Measurements from ENCODE around the gene ZNF611.
"Not testable (repeated sequence)": the region's sequence is repeated elsewhere in the genome, so short reads cannot be mapped to it uniquely, and the experiment has no call there.

The ZNF611 gene

DNA sequence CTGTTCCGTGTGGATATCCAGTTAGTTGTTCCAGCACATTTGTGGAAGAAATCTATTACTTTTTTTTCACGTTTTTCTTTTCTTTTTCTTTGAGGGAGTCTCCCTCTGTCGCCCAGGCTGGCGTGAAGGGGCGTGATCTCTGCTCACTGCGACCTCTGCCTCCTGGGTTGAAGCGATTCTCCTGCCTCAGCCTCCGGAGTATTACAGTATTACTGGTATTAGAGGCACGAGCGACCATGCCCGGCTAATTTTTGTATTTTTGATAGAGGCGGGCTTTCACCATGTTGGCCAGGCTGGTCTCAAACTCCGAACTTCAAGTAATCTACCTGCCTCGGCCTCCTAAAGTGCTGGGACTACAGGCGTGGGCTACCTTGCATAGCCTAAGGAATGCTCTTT lies 43.6 kb downstream of the ZNF611 start:
- Histone ChIP-seq H3K27ac (ENCODE audit: low read depth, low read length) (peak overlapping the region; percentile 81), H3K4me3 (ENCODE audit: low read depth in 1 of 2, low read length in 2 of 2) (peak overlapping the region; percentile 28 to 91), H3K9me3 (ENCODE audit: low read length) (no peaks in the 10 kb centered on the region), H3K27me3 (ENCODE audit: control insufficient read depth in 1 of 2, insufficient read depth in 2 of 2, low read length in 2 of 2) (no peaks in the 10 kb centered on the region), H3K9ac (ENCODE audit: low read length) (peak overlapping the region; percentile 83), H3K4me1 (ENCODE audit: insufficient read depth, low read length) (peaks cover 14% of the 10 kb centered on the region), H3K36me3 (ENCODE audit: insufficient read depth, low read length) (no peaks in the 10 kb centered on the region)

DNA sequence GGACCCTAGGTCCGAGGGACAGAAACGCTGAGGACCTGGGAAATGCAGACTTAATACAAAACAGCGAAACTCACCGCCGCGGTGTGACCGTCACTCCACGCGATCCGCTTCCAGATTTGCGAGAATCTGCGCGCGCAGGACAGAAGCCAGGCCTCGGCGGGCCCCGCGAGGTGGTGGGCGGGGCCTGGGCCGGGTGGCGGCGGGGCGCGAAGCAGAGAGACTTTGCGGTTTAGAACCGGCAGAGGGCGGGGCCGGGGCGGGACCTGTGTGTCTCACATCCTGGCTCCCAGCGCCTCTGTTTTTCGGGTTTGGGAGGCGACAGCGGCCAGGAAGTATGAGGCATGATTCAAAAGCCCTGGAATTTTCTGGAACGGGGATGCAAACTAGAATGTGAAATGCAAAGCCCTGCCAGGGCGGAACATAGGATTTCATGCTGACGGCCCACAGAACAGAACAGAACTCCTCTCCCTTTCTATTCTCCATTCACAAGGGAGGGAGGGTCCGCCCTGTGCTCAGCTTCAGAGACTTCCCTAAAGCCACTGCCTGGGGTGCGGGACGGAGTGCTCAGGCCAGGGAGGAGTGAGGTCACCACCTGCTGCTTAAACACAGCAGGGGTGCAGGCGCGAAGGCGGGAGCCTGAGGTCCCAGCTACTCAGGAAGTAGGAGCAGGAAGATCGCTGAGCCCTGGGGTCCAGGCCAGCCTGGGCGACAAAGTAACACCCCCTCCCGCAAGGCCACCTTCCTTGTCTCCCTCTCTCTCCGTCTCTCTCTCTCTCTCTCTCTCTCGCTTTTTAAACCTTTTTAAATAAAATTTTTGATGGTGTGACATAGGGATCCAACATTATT lies 44.3 kb downstream of the ZNF611 start:
- H3K9me3 ChIP-seq (ENCODE audit: low read length): no peaks in the 10 kb centered on the region
- H3K27me3 ChIP-seq (ENCODE audit: control insufficient read depth in 1 of 2, insufficient read depth in 2 of 2, low read length in 2 of 2): no peaks in the 10 kb centered on the region
- H3K4me1 ChIP-seq (ENCODE audit: insufficient read depth, low read length): peaks cover 14% of the 10 kb centered on the region
- peak overlapping the region; percentile 76 to 91 for H3K4me3 ChIP-seq (ENCODE audit: low read depth in 1 of 2, low read length in 2 of 2)
- peak overlapping the region; percentile 81 for H3K27ac ChIP-seq (ENCODE audit: low read depth, low read length)
- H3K36me3 ChIP-seq (ENCODE audit: insufficient read depth, low read length): no peaks in the 10 kb centered on the region
- H3K9ac ChIP-seq (ENCODE audit: low read length): peak overlapping the region; percentile 83

DNA sequence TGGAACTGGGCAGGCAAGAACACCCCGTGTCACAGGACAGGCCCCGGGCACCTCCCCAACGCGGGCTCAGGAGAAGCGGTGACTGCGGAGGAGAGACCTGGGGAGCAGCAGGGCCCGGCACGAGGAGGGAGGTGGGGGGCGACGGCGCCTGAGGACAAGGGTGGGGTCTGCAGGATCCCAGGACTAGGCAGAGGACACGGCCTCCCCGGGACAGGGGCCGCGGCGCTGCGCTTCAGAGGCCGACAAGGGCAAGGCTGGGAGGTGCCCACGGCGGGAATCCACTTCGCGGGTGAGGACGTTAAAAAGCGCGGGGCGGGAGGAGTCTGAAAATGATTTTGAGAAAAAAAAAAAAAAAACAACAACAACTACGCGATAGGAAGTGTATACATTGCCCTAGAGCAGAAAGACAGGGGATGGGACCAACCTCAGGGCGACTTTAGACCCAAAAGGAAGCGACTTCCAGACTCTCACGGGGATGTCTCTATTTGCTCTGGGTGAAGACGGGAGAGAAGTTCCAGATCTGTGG lies 44.9 kb downstream of the ZNF611 start:
- H3K4me1 ChIP-seq (ENCODE audit: insufficient read depth, low read length): peaks cover 14% of the 10 kb centered on the region

DNA sequence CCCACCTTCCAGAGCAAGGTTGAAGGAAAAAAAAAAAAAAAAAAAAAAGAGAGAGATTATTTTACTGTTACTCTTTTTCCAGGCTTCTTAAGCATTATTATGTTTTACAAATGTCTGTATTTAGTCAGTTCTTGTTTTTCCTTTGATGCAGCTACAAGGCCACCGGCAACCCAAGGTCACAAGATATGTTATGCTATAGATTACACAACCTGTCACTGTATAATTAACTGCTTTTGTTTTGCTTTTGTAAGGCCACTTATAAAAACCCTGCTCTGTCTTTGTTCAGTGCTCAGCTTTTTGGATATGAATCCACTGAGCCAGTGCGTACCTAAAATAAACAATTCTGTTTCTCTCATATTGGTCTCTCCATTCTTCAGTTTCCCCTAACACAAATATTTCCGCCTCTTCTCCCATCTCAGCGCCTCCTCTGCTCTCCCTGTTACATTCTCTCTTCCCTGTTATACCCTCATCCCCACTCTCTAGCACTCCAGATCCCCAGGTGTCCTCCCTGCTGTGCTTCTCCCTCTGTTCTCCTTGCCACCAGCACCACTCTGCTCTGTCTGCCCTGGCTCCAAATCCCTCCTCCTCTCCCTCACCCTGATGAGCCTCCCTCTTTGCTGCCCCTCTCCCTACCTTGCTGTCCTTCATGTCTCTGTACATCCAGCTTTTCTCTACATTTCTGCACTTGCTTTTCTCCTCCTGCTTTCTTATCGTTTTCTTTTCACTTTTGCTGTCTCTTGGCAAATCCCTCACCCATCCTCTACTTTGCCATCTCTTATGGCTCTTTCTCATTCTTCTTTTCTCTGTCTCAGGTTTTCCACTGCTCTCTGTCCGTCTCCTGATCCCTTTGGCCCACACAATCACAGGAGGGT lies 45.7 kb downstream of the ZNF611 start:
- Histone ChIP-seq H3K27ac (ENCODE audit: low read depth, low read length) (peak overlapping the region; percentile 69), H3K4me1 (ENCODE audit: insufficient read depth, low read length) (peaks cover 14% of the 10 kb centered on the region), H3K4me3 (ENCODE audit: low read depth in 1 of 2, low read length in 2 of 2) (peak overlapping the region; percentile 76 to 91), H3K9ac (ENCODE audit: low read length) (peak overlapping the region; percentile 76)
- not testable (repeated sequence) for H3K36me3 ChIP-seq (ENCODE audit: insufficient read depth, low read length); H3K9me3 ChIP-seq (ENCODE audit: low read length); H3K27me3 ChIP-seq (ENCODE audit: control insufficient read depth in 1 of 2, insufficient read depth in 2 of 2, low read length in 2 of 2)

More for the DNA sequence above, 44.9 kb downstream of the ZNF611 start:
- Histone ChIP-seq H3K4me3 (ENCODE audit: low read depth in 1 of 2, low read length in 2 of 2) (peak overlapping the region; percentile 76 to 91), H3K9ac (ENCODE audit: low read length) (peak overlapping the region; percentile 76), H3K36me3 (ENCODE audit: insufficient read depth, low read length) (no peaks in the 10 kb centered on the region), H3K27me3 (ENCODE audit: control insufficient read depth in 1 of 2, insufficient read depth in 2 of 2, low read length in 2 of 2) (no peaks in the 10 kb centered on the region), H3K27ac (ENCODE audit: low read depth, low read length) (peak overlapping the region; percentile 69), H3K9me3 (ENCODE audit: low read length) (no peaks in the 10 kb centered on the region)

DNA sequence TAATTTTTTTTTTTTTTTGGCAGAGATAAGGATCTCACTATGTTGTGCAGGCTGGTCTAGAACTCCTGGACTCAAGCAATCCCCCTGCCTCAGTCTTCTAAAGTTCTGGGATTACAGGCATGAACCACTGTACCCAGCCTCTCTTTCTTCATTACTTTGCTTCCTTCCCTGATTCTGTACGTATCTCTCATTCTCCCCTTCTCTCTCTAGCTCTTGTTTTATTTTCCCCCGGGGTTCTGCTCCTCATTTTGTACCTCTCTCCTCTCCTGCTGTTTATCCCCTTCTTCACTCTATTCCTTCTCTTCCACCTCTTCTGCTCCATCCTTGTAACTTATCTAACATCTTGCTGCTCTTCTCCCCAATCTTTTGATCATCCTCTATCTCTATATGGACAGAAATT lies 46.5 kb downstream of the ZNF611 start:
- Histone ChIP-seq H3K36me3 (ENCODE audit: insufficient read depth, low read length) (no peaks in the 10 kb centered on the region), H3K4me1 (ENCODE audit: insufficient read depth, low read length) (peaks cover 14% of the 10 kb centered on the region), H3K27me3 (ENCODE audit: control insufficient read depth in 1 of 2, insufficient read depth in 2 of 2, low read length in 2 of 2) (no peaks in the 10 kb centered on the region), H3K4me3 (ENCODE audit: low read depth in 1 of 2, low read length in 2 of 2) (no peak overlapping the region), H3K27ac (ENCODE audit: low read depth, low read length) (no peak overlapping the region), H3K9me3 (ENCODE audit: low read length) (no peaks in the 10 kb centered on the region), H3K9ac (ENCODE audit: low read length) (peak overlapping the region; percentile 13)

DNA sequence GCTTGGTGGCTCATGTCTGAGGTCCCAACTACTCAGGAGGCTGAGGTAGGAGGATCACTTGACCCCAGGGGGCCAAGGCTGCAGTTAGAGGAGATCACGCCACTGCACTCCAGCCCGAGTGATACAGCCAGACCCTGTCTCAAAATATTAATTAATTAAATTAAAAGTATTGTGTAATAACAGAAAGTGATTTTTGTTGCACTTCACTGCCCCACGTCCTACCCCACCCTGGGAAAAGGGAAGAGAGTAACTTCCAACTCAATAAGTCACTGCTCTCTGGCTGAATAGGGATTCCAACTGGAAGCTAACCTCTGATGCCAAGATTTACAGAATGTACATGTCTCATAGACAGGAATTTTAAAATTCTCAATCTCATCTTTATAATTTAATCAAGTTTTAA lies 47.2 kb downstream of the ZNF611 start:
- no peak overlapping the region for H3K27ac ChIP-seq (ENCODE audit: low read depth, low read length)
- H3K27me3 ChIP-seq (ENCODE audit: control insufficient read depth in 1 of 2, insufficient read depth in 2 of 2, low read length in 2 of 2): no peaks in the 10 kb centered on the region
- H3K9ac ChIP-seq (ENCODE audit: low read length): no peak overlapping the region
- no peak overlapping the region for H3K4me3 ChIP-seq (ENCODE audit: low read depth in 1 of 2, low read length in 2 of 2)
- peaks cover 14% of the 10 kb centered on the region for H3K4me1 ChIP-seq (ENCODE audit: insufficient read depth, low read length)
- H3K36me3 ChIP-seq (ENCODE audit: insufficient read depth, low read length): no peaks in the 10 kb centered on the region
- no peaks in the 10 kb centered on the region for H3K9me3 ChIP-seq (ENCODE audit: low read length)

DNA sequence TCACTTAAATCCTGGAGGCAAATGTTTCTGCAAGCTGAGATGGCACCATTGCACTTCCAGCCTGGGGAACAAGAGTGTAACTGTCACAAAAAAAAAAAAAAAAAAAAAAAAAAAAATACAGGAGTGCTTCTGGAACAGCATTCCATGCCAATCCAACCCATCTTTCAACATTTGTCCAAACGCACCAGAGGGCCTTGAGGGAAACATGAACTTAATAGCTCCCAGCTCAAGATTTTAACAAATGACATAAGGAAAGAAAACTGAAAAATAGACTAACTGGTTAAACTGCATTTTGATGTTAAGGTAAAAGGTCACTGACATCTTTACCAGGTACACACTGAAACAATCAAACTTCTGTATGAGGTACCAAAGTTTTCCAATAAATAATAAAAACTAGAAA lies 49.0 kb downstream of the ZNF611 start:
- Histone ChIP-seq H3K9me3 (ENCODE audit: low read length) (no peaks in the 10 kb centered on the region), H3K9ac (ENCODE audit: low read length) (no peak overlapping the region), H3K4me1 (ENCODE audit: insufficient read depth, low read length) (peaks cover 14% of the 10 kb centered on the region), H3K4me3 (ENCODE audit: low read depth in 1 of 2, low read length in 2 of 2) (no peak overlapping the region), H3K36me3 (ENCODE audit: insufficient read depth, low read length) (no peaks in the 10 kb centered on the region), H3K27me3 (ENCODE audit: control insufficient read depth in 1 of 2, insufficient read depth in 2 of 2, low read length in 2 of 2) (no peaks in the 10 kb centered on the region), H3K27ac (ENCODE audit: low read depth, low read length) (no peak overlapping the region)

DNA sequence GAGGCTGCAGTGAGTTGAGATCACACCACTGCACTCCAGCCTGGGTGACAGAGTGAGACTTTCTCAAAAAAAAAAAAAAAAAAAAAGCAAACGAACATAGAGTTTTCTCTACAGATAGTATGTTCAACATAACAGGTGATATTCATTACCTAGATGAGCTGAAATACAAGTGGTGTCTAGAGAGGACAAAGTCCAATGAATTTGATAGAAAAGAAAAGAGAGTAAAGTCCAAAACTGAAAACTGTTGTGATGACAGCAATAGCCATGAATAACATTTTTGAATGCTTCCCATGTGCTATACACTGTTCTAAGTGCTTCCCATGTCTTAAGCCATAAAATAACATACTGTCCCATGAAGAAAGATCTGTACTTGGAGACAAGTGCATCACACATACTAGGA lies 53.6 kb downstream of the ZNF611 start:
- H3K9ac ChIP-seq (ENCODE audit: low read length); H3K4me3 ChIP-seq (ENCODE audit: low read depth in 1 of 2, low read length in 2 of 2); H3K27ac ChIP-seq (ENCODE audit: low read depth, low read length); H3K27me3 ChIP-seq (ENCODE audit: control insufficient read depth in 1 of 2, insufficient read depth in 2 of 2, low read length in 2 of 2); H3K9me3 ChIP-seq (ENCODE audit: low read length); H3K4me1 ChIP-seq (ENCODE audit: insufficient read depth, low read length); H3K36me3 ChIP-seq (ENCODE audit: insufficient read depth, low read length): not testable (repeated sequence)

DNA sequence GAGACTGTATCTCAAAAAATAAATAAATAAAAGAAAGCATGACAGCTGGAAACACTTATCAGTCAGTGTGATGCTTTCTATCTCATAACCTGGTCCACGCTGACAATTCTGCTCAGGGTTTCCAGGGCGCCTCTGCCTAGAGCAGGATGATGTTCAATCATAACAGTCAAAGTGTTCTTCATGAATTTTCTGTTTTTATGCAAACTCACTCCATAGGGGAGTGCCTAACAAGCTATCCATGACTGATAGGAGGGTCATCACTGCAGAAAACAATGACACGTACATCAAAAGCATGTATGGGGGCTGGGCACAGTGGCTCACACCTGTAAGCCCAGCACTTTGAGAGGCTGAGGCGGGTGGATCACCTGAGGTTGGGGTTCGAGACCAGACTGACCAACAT lies 55.2 kb downstream of the ZNF611 start:
- Histone ChIP-seq H3K9me3 (ENCODE audit: low read length) (no peaks in the 10 kb centered on the region), H3K36me3 (ENCODE audit: insufficient read depth, low read length) (no peaks in the 10 kb centered on the region), H3K4me3 (ENCODE audit: low read depth in 1 of 2, low read length in 2 of 2) (no peak overlapping the region), H3K9ac (ENCODE audit: low read length) (no peak overlapping the region), H3K27me3 (ENCODE audit: control insufficient read depth in 1 of 2, insufficient read depth in 2 of 2, low read length in 2 of 2) (no peaks in the 10 kb centered on the region), H3K27ac (ENCODE audit: low read depth, low read length) (no peak overlapping the region), H3K4me1 (ENCODE audit: insufficient read depth, low read length) (no peaks in the 10 kb centered on the region)

DNA sequence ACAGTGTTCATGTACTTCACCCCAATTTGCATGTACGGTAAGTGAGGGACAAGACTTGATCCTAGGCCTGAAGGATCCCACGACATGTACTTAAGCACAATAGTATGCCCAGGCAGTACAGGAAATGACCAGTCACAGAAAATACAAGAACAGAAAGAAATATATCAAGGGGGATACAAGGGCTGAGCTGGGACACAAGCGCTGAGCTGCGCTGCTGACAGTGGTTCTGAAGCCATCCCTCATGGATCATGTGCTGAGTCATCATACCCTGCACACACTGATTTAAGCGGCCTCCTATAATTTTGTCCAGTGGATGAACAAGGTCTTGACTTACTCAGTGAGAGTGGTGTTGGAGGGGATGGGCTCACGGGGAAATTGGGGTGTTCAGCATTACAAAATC lies 59.6 kb downstream of the ZNF611 start:
- not testable (repeated sequence) for H3K9me3 ChIP-seq (ENCODE audit: low read length); H3K27me3 ChIP-seq (ENCODE audit: control insufficient read depth in 1 of 2, insufficient read depth in 2 of 2, low read length in 2 of 2); H3K4me1 ChIP-seq (ENCODE audit: insufficient read depth, low read length); H3K4me3 ChIP-seq (ENCODE audit: low read depth in 1 of 2, low read length in 2 of 2); H3K27ac ChIP-seq (ENCODE audit: low read depth, low read length); H3K9ac ChIP-seq (ENCODE audit: low read length); H3K36me3 ChIP-seq (ENCODE audit: insufficient read depth, low read length)

DNA sequence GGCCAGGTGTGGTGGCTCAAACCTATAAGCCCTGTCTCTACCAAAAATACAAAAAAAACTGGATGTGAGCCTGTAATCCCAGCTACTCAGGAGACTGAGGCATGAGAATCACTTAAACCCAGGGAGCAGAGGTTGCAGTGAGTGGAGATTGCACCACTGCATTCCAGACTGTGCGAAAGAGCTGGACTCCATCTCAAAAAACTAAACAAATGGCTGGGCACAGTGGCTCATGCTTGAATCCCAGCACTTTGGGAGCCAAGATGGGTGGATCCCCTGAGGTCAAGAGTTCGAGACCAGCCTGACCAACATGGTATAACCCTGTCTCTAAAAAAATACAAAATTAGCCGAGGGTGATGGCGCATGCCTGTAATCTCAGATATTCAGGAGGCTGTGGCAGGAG lies 61.8 kb downstream of the ZNF611 start:
- Histone ChIP-seq H3K4me3 (ENCODE audit: low read depth in 1 of 2, low read length in 2 of 2) (no peak overlapping the region), H3K27me3 (ENCODE audit: control insufficient read depth in 1 of 2, insufficient read depth in 2 of 2, low read length in 2 of 2) (no peaks in the 10 kb centered on the region), H3K4me1 (ENCODE audit: insufficient read depth, low read length) (no peaks in the 10 kb centered on the region), H3K36me3 (ENCODE audit: insufficient read depth, low read length) (no peaks in the 10 kb centered on the region), H3K27ac (ENCODE audit: low read depth, low read length) (no peak overlapping the region), H3K9me3 (ENCODE audit: low read length) (no peaks in the 10 kb centered on the region), H3K9ac (ENCODE audit: low read length) (no peak overlapping the region)

Data from muscle layer of colon (tissue), 2 donors.